K562 (cell line): ENCODE results near the gene HSD17B13.

ENCODE experiments used
- EZH2 ChIP-seq: IDR thresholded peaks from 2 replicates; pipeline ENCODE4 v1.6.1; 2012; ENCODE audit warnings: low read depth, mild to moderate bottlenecking, inconsistent platforms, low read length, borderline replicate concordance
- NELFE ChIP-seq: IDR thresholded peaks from 2 replicates; pipeline ENCODE4 v1.6.1; 2011; ENCODE audit warnings: mild to moderate bottlenecking; ENCODE audit not compliant: insufficient read depth, insufficient read length
- RCOR1 ChIP-seq, 2 experiments: IDR thresholded peaks; 2 replicates each; pipeline ENCODE4 v1.6.1; 2012; ENCODE audit warnings: low read depth in 2 of 2, low read length in 2 of 2, borderline replicate concordance in 1 of 2, improper control_type of control experiment in 1 of 2
- REST ChIP-seq, 2 experiments: fragments of 450-650 bp; formaldehyde crosslinking in 1 of 2; IDR thresholded peaks; 2 replicates each; pipeline versions ENCODE4 v1.4.0 to v1.6.1; 2014 to 2020; ENCODE audit warnings: mild to moderate bottlenecking in 2 of 2, borderline replicate concordance in 1 of 2, low read depth in 1 of 2
- SAFB2 ChIP-seq: fragments of 200-400 bp; formaldehyde crosslinking; IDR thresholded peaks from 2 replicates; pipeline ENCODE4 v1.6.1; 2018; ENCODE audit warnings: borderline replicate concordance, low read length, low read depth, moderate library complexity; ENCODE audit not compliant: severe bottlenecking
- SMARCA5 ChIP-seq: fragments of 450-650 bp; IDR thresholded peaks from 2 replicates; pipeline ENCODE4 v1.6.1; 2016
- ZNF121 ChIP-seq: sonication (generic); formaldehyde crosslinking; conservative IDR thresholded peaks from 2 replicates; pipeline ENCODE4 v1.8.0; 2022; ENCODE audit warnings: missing genetic modification reagents
- ZNF76 ChIP-seq: fragments of 250-450 bp; sonication (Bioruptor Pico); IDR thresholded peaks from 2 replicates; pipeline ENCODE4 v1.4.0; 2020; ENCODE audit warnings: mild to moderate bottlenecking, moderate library complexity, borderline replicate concordance

- TF ChIP-seq REST (IDR thresholded peaks at IDR 0.05; ENCODE audit: borderline replicate concordance): no peak
- TF ChIP-seq REST (CRISPR knock-in tag; IDR thresholded peaks at IDR 0.05; ENCODE audit: low read depth): no peak
- TF ChIP-seq SAFB2: no peak
- TF ChIP-seq ZNF76 (CRISPR knock-in tag): no peak
- no peak for TF ChIP-seq SMARCA5
- TF ChIP-seq ZNF121 (CRISPR knock-in tag): no peak
- no peak for TF ChIP-seq NELFE
- no peak for TF ChIP-seq RCOR1 (IDR thresholded peaks at IDR 0.05; ENCODE audit: borderline replicate concordance in 1 of 2, low read depth in 2 of 2, low read length in 2 of 2)
- TF ChIP-seq EZH2: no peak
Observed at GRCh38 chr4:87327136-87327535, 4.5 kb upstream of the HSD17B13 start.
